Endometrial microvascular endothelial cells (primary cell): ENCODE data around the gene TNFRSF11A. TPM values are rescaled to one million over a fixed set of nuclear protein-coding genes. Genes with fewer than 3 reads are reported as not detected.

ENCODE experiments used
- in situ Hi-C: cut with HindIII; loops from 2 replicates; pipeline ENCODE4 v1.10.0; 2017; ENCODE audit warnings: low sequenced_read_pairs, low pct_unique_long_range_greater_than_20kb; ENCODE audit errors: inconsistent ontology term
- total RNA-seq: library from RNA; depleted of rRNA; stranded (reverse); fragments of >200 nt; gene quantifications from one replicate; pipeline ENCODE4 v1.2.3, GENCODE V29; 2015; ENCODE audit errors: inconsistent ontology term

TNFRSF11A gene
- total RNA-seq, 1 donor from 2014 or later = 5.7 TPM

DNA sequence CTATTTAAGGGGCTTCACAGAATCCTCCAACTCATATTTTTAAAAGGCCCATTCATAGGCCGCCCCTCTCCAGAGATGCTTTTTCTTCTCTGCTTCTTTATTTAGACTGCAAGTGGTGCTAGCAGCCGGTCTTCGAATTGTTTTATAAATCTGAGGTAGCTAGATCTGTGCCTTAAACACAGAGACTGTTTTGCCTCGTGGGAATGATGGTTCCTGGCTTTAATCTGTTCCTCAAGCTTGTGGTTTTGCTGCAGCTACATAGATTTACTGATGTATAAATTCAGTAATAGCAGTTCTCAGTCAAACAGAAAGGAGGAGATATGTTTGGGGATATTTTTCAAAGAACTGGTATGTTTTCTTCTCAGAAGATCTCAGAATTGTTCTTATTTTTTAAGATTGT is 45.3 kb downstream of the TNFRSF11A start:
- in situ Hi-C loops = no loop called here

DNA sequence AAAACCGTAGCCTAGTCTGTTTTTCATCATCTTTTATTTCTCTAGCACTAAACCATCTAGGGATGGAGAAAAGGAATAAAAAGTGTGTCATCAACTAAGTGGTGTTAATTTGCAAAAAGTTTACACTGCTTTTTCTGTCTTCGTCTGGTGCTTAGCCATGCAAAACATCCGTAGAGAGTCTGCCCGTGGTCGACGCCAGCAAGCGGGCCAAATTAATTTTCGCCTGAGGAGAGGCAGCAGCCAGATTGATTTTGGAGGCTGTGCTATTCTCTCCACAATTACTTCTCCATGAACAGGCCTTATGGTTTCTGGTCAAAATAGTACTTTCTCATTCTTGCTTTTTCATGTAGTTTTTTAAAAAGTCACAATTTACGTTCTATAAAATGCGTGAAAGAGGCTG is 46.3 kb downstream of the TNFRSF11A start:
- in situ Hi-C loops = no loop called here

GRCh38 chr18:62372156-62372555 is 47.0 kb downstream of the TNFRSF11A start:
- in situ Hi-C loops = no loop called here

DNA sequence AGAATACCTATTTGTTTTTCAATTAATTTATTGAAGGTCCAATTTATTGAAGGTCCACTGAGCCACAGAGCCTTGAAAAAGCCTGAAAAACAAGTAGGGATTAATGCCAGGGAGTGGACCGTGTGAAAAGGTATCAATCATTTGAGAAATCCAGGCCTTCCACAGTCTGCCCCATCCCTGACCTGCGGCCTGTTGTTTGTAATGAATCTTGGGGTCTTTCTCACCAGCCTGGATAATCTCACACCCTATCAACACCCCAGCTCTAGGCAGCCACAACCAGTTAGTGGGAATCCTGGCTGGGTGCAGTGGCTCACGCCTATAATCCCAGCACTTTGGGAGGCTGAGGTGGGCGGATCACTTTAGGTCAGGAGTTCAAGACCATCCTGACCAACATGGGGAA is 47.8 kb downstream of the TNFRSF11A start:
- in situ Hi-C loops = no loop called here

- in situ Hi-C loops = no loop called here
These were observed 49.4 kb downstream of the TNFRSF11A start for GRCh38 chr18:62374410-62374965.

GRCh38 chr18:62377131-62377807 is 52.2 kb downstream of the TNFRSF11A start:
- in situ Hi-C loops = no loop called here

- in situ Hi-C loops = no loop called here
These were observed 53.9 kb downstream of the TNFRSF11A start for GRCh38 chr18:62379051-62379450.

DNA sequence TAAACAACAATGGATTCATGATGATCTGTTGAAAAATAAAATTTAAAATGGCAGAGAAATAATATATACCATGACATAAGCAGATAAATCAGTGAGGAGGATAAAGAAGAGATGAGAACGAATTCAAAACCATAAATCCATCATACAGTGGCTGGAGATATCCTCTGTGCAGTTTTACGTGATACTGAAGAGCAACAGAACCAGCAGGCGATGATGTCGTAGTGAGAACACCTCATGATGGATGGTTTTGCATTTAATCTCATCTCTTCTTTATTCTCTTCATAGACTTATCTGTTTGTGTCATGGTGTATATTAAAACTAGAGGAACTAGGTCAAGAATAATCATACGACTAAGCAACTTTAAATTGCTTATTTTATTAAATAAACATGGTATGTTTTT is 56.3 kb downstream of the TNFRSF11A start:
- in situ Hi-C loops = no loop called here

DNA sequence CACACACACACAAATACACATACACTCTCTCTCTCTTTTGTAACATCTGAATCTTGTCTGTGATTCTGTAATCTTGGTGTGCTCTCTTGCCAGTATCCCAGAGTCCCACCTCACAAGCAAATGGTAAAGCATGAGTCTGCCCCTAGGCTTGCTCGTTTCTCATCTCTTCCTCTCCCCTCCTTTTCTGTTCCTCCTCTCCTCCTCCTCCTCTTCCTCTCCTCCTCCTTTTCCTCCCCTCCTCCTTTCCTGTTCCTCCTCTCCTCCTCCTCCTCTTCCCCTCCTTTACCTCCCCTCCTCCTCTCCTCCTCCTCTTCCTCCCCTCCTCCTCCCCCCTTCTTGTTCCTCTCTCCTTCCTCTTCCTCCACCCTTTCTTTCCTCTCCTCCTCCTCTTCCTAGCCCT is 59.0 kb downstream of the TNFRSF11A start:
- in situ Hi-C loops = no loop called here

DNA sequence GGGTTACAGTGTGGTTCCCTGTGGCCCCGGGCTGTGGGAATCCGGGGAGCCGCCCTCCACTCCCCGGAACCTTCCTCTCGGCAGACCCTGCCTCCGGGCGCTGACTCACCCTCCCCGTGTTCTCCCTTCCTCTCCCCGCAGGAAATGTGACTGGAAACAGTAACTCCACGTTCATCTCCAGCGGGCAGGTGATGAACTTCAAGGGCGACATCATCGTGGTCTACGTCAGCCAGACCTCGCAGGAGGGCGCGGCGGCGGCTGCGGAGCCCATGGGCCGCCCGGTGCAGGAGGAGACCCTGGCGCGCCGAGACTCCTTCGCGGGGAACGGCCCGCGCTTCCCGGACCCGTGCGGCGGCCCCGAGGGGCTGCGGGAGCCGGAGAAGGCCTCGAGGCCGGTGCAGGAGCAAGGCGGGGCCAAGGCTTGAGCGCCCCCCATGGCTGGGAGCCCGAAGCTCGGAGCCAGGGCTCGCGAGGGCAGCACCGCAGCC is 59.5 kb downstream of the TNFRSF11A start:
- in situ Hi-C loops = no loop called here

GRCh38 chr18:62386091-62386490 is 61.0 kb downstream of the TNFRSF11A start:
- in situ Hi-C loops = no loop called here

DNA sequence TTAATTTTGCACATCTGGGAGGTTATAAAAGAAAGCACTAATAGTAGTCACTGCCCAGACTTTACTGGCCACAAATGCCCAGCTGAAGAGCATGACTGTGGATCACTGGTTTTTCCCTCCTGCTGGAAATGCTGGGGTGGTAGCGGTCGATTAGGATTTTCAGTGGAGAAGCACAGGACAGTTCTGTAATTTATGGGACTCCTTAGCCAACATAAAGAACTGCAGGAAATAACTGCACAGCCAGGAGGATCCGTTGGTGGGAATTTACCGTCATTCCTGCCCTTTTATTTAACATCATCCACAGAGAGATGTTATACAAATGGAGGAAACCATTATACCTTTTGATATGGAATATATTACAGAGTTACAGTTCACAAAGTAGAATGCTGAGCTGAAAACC is 61.5 kb downstream of the TNFRSF11A start:
- in situ Hi-C loops = no loop called here

DNA sequence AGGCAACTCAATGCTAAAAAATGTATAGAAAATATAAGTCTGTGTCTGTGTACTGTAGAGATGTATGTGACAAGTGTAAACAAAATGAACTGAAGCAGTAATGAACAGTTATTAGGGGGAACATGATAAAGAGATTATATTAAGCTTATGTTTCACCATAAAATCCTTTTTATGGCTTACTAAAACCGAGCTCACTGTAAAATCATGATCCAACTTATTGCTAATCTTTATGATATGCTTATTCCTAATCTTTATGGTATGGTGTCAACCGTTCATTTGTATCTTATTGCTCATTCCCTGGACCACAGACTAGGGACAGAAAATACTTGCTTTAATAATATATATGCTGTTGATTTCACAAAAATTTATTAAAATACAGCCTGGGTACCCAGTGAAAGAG is 62.1 kb downstream of the TNFRSF11A start:
- in situ Hi-C loops = no loop called here

GRCh38 chr18:62388855-62389760 is 64.0 kb downstream of the TNFRSF11A start:
- in situ Hi-C loops = no loop called here

- in situ Hi-C loops = no loop called here
These were observed 64.8 kb downstream of the TNFRSF11A start for GRCh38 chr18:62389761-62390481.

DNA sequence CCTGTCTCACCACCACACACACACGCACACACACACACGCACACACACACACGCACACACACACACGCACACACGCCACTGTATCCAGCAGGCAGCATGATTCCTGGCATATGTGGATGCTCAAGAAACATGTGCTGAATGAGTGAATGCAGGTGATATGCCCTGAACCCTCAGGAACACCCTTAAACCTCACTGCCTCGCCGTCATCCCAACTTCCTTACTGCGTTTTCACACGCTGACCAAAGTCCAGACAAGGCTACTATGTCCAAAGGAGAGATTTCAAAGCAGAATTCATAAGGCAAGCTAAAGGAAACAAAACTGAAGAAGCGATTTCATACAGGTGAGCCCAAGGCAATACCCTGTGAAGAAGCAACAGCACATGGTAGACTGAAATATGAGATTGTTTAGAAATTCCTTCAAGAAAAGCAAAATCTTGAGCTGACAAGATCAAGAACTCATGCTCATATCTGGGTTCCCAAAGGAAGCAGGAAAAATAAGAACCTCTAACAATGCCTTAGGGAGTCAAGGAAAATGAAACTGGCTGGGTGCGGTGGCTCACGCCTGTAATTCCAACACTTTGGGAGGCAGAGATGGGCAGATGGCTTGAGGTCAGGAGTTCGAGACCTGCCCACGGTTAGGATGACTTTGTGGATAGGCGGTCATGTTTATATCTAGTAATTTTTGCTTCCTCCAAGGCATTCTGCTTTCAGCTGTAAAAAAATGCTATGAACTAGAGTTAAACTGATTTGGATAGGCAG is 69.1 kb downstream of the TNFRSF11A start:
- in situ Hi-C loops = no loop called here

DNA sequence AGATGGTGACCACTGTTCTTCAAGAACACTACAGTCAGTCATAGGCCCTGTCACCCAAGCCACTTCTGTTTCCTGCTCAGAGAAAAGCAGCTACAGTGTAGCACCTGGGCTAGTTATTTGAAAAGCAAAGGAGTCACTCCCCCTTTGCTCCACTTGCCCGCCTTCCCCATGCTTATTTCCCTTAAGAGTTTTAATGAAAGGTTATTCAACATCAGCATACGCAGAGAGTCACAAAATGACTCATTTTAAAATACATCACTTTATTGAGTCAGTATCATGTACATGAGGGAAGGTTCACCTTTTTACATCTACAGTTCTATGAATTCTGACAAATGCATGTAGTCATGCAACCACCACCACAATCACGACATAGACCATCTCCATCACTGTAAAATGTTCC is 71.3 kb downstream of the TNFRSF11A start:
- in situ Hi-C loops = no loop called here

GRCh38 chr18:62396967-62397366 is 71.9 kb downstream of the TNFRSF11A start:
- in situ Hi-C loops = no loop called here

GRCh38 chr18:62398291-62398690 is 73.2 kb downstream of the TNFRSF11A start:
- in situ Hi-C loops = no loop called here
